Endothelial cell of umbilical vein (primary cell): ENCODE data around the gene TSPEAR. TPM values are rescaled to one million over a fixed set of nuclear protein-coding genes. Genes with fewer than 3 reads are reported as not detected.
"Not testable (repeated sequence)": the region's sequence is repeated elsewhere in the genome, so short reads cannot be mapped to it uniquely, and the experiment has no call there.

Experiments used
- BruUV-seq: library from RNA; stranded (reverse); fragments of 400-500 nt; replicated peaks from 2 replicates; lab custom pipeline; 2021; lab: Mats Ljungman, UMichigan
- CTCF ChIA-PET: fragments of 300-600, 350-600 bp; sonication (Branson Sonifier 250); formaldehyde crosslinking; loops from one replicate; lab custom pipeline; 2021; ENCODE audit warnings: antibody characterized with exemption, inconsistent platforms; lab: Charles Lee
- POLR2A ChIA-PET: fragments of 300-600, 350-600 bp; sonication (Branson Sonifier 250); formaldehyde crosslinking; loops from one replicate; lab custom pipeline; 2021; ENCODE audit warnings: antibody characterized with exemption, inconsistent platforms; lab: Charles Lee
- DNase-seq: peaks from one replicate; pipeline ENCODE4 v3.0.0-alpha.2; 2011; ENCODE audit warnings: low read depth, low spot score
- FAIRE-seq: peaks from 2 replicates; lab custom pipeline; 2011; peaks lifted over from hg19 to GRCh38; lab: Jason Lieb, UNC
- H2AFZ ChIP-seq: 2 replicates; pipeline ENCODE4 v1.6.0; 2012; ENCODE audit warnings: low read depth, low read length, control low read depth, inconsistent platforms
- H3K27ac ChIP-seq: 2 replicates; pipeline ENCODE4 v1.5.1; 2011; ENCODE audit warnings: low read depth, mild to moderate bottlenecking, control low read depth, low read length, moderate library complexity; ENCODE audit not compliant: insufficient read depth
- H3K27me3 ChIP-seq, 2 experiments: 2 replicates each; pipeline versions ENCODE4 v1.6.0 to v1.6.1; 2011; ENCODE audit warnings: low read length in 2 of 2, mixed read lengths in 1 of 2; ENCODE audit not compliant: control insufficient read depth in 2 of 2, insufficient read depth in 2 of 2
- H3K36me3 ChIP-seq, 2 experiments: 2 replicates in 1 of 2; 3 replicates in 1 of 2; pipeline ENCODE4 v1.5.1; 2011; ENCODE audit warnings: low read length in 2 of 2, mild to moderate bottlenecking in 1 of 2, moderate library complexity in 1 of 2; ENCODE audit not compliant: control insufficient read depth in 2 of 2, insufficient read depth in 2 of 2; ENCODE audit errors: extremely low read depth in 1 of 2
- H3K4me1 ChIP-seq: 3 replicates; pipeline ENCODE4 v1.5.1; 2011; ENCODE audit warnings: mild to moderate bottlenecking, low read length; ENCODE audit not compliant: control insufficient read depth, insufficient read depth; ENCODE audit errors: extremely low read depth
- H3K4me2 ChIP-seq: 2 replicates; pipeline ENCODE4 v1.6.1; 2011; ENCODE audit warnings: low read length, control low read depth, mixed read lengths; ENCODE audit not compliant: insufficient read depth
- H3K4me3 ChIP-seq, 3 experiments: fragments of 200-600 bp in 1 of 3; sonication (generic), shearing (Covaris generic) in 1 of 3; replicated peaks in 1 of 3; 2 replicates each; pipeline ENCODE4 v1.5.1; 2011 to 2016; ENCODE audit warnings: control low read depth in 3 of 3, low read length in 3 of 3, mild to moderate bottlenecking in 2 of 3, inconsistent platforms in 1 of 3, low read depth in 1 of 3, moderate library complexity in 1 of 3; ENCODE audit not compliant: insufficient read depth in 1 of 3
- H3K79me2 ChIP-seq: 2 replicates; pipeline ENCODE4 v1.6.0; 2012; ENCODE audit warnings: low read length, inconsistent platforms; ENCODE audit not compliant: control insufficient read depth, insufficient read depth
- H3K9ac ChIP-seq: replicated peaks from 2 replicates; pipeline ENCODE3; 2011; ENCODE audit warnings: low read length, control low read depth; ENCODE audit not compliant: insufficient read depth; ENCODE audit errors: extremely low read depth
- H3K9me1 ChIP-seq: replicated peaks from 3 replicates; pipeline ENCODE4 v1.6.0; 2011; ENCODE audit warnings: mild to moderate bottlenecking, low read length; ENCODE audit not compliant: control insufficient read depth, insufficient read depth; ENCODE audit errors: extremely low read depth
- H3K9me3 ChIP-seq: replicated peaks from 2 replicates; pipeline ENCODE4 v1.5.1; 2012; ENCODE audit warnings: low read length, inconsistent platforms; ENCODE audit not compliant: control insufficient read depth, insufficient read depth
- H4K20me1 ChIP-seq: replicated peaks from 2 replicates; pipeline ENCODE3; 2011; ENCODE audit warnings: mild to moderate bottlenecking, low read length; ENCODE audit not compliant: control insufficient read depth, insufficient read depth; ENCODE audit errors: extremely low read depth
- CTCF ChIP-seq, 2 donors: IDR thresholded peaks; 1 replicate in 1 of 2; 2 replicates in 1 of 2; pipeline ENCODE4 v1.5.1; 2011; ENCODE audit warnings: low read length in 2 of 2, mild to moderate bottlenecking in 2 of 2, moderate library complexity in 2 of 2, control low read depth in 1 of 2, inconsistent platforms in 1 of 2, low read depth in 1 of 2; ENCODE audit not compliant: insufficient read depth in 1 of 2; ENCODE audit errors: extremely low read depth in 1 of 2
- EZH2 ChIP-seq: IDR thresholded peaks from 2 replicates; pipeline ENCODE4 v1.6.1; 2012; ENCODE audit warnings: borderline replicate concordance, low read depth, mild to moderate bottlenecking, moderate library complexity, low read length, inconsistent platforms; ENCODE audit not compliant: severe bottlenecking
- FOS ChIP-seq: IDR thresholded peaks from 2 replicates; pipeline ENCODE4 v1.6.1; 2011; ENCODE audit warnings: mild to moderate bottlenecking, low read length, moderate library complexity, borderline replicate concordance; ENCODE audit not compliant: insufficient read depth
- GATA2 ChIP-seq: IDR thresholded peaks from 2 replicates; pipeline ENCODE4 v1.7.0; 2011; ENCODE audit warnings: low read depth, mild to moderate bottlenecking, moderate library complexity, mixed read lengths, low read length; ENCODE audit not compliant: insufficient read length, insufficient read depth
- JUN ChIP-seq: IDR thresholded peaks from 2 replicates; pipeline ENCODE4 v1.6.1; 2011; ENCODE audit warnings: borderline replicate concordance, low read depth; ENCODE audit not compliant: insufficient read length, insufficient read depth
- MYC ChIP-seq: IDR thresholded peaks from one replicate; pipeline ENCODE4 v1.6.1; 2011; ENCODE audit warnings: mild to moderate bottlenecking, low read depth, low read length
- POLR2A ChIP-seq: IDR thresholded peaks from 2 replicates; pipeline ENCODE4 v1.6.1; 2012; ENCODE audit warnings: low read depth, mild to moderate bottlenecking, control low read depth, low read length
- POLR2AphosphoS5 ChIP-seq: IDR thresholded peaks from 2 replicates; pipeline ENCODE4 v1.6.1; 2012; ENCODE audit warnings: low read depth, mild to moderate bottlenecking, control low read depth, low read length, moderate library complexity; ENCODE audit not compliant: insufficient read depth
- dilution Hi-C: fragments of 300-500 bp; cut with MboI; formaldehyde crosslinking; loops from one replicate; pipeline ENCODE4 v1.15.0; 2019; ENCODE audit warnings: low sequenced_read_pairs; ENCODE audit not compliant: extremely low pct_ligation_motif_present
- intact Hi-C: fragments of 100-400 bp; cut with micrococcal nuclease; formaldehyde crosslinking; loops from one replicate; pipeline ENCODE4 v1.10.0; 2022
- polyA plus RNA-seq, 4 experiments: library from polyadenylated mRNA; depleted of rRNA in 3 of 4; stranded (reverse) in 3 of 4; unstranded in 1 of 4; fragments of >200 nt; gene quantifications; 2 replicates each; pipeline versions ENCODE4 v1.2.1 to v1.2.3, GENCODE V29; 2011 to 2012; ENCODE audit warnings: missing spikeins in 1 of 4
- total RNA-seq: library from RNA; stranded (reverse); gene quantifications from 2 replicates; pipeline ENCODE4 v1.2.3, GENCODE V29; 2021
- TF ChIP-seq, protein P1 (sequence below): IDR thresholded peaks from 2 replicates; pipeline ENCODE4 v1.6.1; 2011; ENCODE audit not compliant: insufficient read depth, insufficient read length

TSPEAR gene
- total and polyA plus RNA-seq, 2 donors (not counting 3 experiments of a cell fraction or from before 2014, with no cell fraction given) = 0.01 TPM; not detected in 1

- H3K4me2 ChIP-seq, H3K79me2 ChIP-seq, FAIRE-seq, H4K20me1 ChIP-seq, H3K27ac ChIP-seq, DNase-seq, BruUV-seq, POLR2A ChIA-PET, H2AFZ ChIP-seq, H3K27me3 ChIP-seq, H3K4me3 ChIP-seq, H3K36me3 ChIP-seq, H3K9ac ChIP-seq, intact Hi-C loops, H3K9me3 ChIP-seq, H3K4me1 ChIP-seq, H3K9me1 ChIP-seq, dilution Hi-C loops, CTCF ChIA-PET: not testable (repeated sequence)
Measured at GRCh38 chr21:44503006-44503889, 208.1 kb downstream of the TSPEAR start.

GRCh38 chr21:44502171-44502958 is 209.0 kb downstream of the TSPEAR start:
- no peaks in the 10 kb centered on the region for H3K36me3 ChIP-seq
- no peak overlapping the region for H3K4me3 ChIP-seq
- H4K20me1 ChIP-seq = no peaks in the 10 kb centered on the region
- TF ChIP-seq MYC = no peak
- no peak for TF ChIP-seq EZH2
- no peak for TF ChIP-seq POLR2AphosphoS5
- TF ChIP-seq, protein P1, sequence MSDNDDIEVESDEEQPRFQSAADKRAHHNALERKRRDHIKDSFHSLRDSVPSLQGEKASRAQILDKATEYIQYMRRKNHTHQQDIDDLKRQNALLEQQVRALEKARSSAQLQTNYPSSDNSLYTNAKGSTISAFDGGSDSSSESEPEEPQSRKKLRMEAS = no peak
- TF ChIP-seq POLR2A = no peak
- TF ChIP-seq CTCF (IDR thresholded peaks at IDR 0.05; ENCODE audit: extremely low read depth in 1 of 2, insufficient read depth in 1 of 2, low read depth in 1 of 2, low read length in 2 of 2) = no peak
- no peak for TF ChIP-seq FOS
- no peak for TF ChIP-seq GATA2
- no peak for TF ChIP-seq JUN
- no peak overlapping the region for H3K4me2 ChIP-seq
- H3K4me1 ChIP-seq = no peaks in the 10 kb centered on the region
- ChIA-PET POLR2A (interaction anchor here (0.6 kb wide), 1 partner anchor 29 kb away, joined by 3 read pairs; no protein-coding TSS in a partner anchor), CTCF (interaction anchor here (0.6 to 1.5 kb wide), 4 partner anchors 8 to 291 kb away, joined by 4 to 8 read pairs (median 4); no protein-coding TSS in a partner anchor)
- no peaks in the 10 kb centered on the region for H3K79me2 ChIP-seq
- DNase-seq = no peak
- H2AFZ ChIP-seq = no peak overlapping the region
- no peak overlapping the region for H3K27ac ChIP-seq
- no peaks in the 10 kb centered on the region for H3K9me3 ChIP-seq
- dilution Hi-C loops (no loop called here), intact Hi-C loops (no loop called here)
- no peaks in the 10 kb centered on the region for H3K27me3 ChIP-seq
- H3K9ac ChIP-seq = no peak overlapping the region
- BruUV-seq = no TSS peak
- no peaks in the 10 kb centered on the region for H3K9me1 ChIP-seq
- no peak for FAIRE-seq
